GM12873 (cell line): ENCODE results near the gene AMY1B.
"Not testable (repeated sequence)": the region's sequence is repeated elsewhere in the genome, so short reads cannot be mapped to it uniquely, and the experiment has no call there.

Experiments used
- CTCF ChIP-seq: IDR thresholded peaks from 2 replicates; pipeline ENCODE4 v1.5.1; 2012; ENCODE audit warnings: low read depth, mild to moderate bottlenecking, moderate library complexity, low read length, control low read depth; ENCODE audit not compliant: insufficient read depth; ENCODE audit errors: missing control alignments

AMY1B gene

GRCh38 chr1:103696110-103696509 lies at the start of gene AMY1B:
Gene AMY1B (minus strand): TSS chr1:103696210. CDS start chr1:103695639, 571 bp downstream.
- TF ChIP-seq CTCF, result not testable (repeated sequence)

GRCh38 chr1:103655460-103655859 lies 40.5 kb downstream of the AMY1B start, which contains the start of gene AMY1A:
Gene AMY1A (plus strand): TSS chr1:103655760. CDS start chr1:103656331, 571 bp downstream.
- not testable (repeated sequence) for TF ChIP-seq CTCF
